B cell (primary cell): Measurements from ENCODE around the gene ADRA1B. TPM values are rescaled to one million over a fixed set of nuclear protein-coding genes. Genes with fewer than 3 reads are reported as not detected.

ENCODE experiments used
- ATAC-seq: fragments of 200-7000 bp; cut with Tn5 transposase; one replicate; pipeline ENCODE4 v1.10.0; 2021; ENCODE audit warnings: low read depth, mild to moderate bottlenecking, moderate number of reproducible peaks, moderate library complexity
- CTCF ChIA-PET: fragments of 350-600 bp; sonication (Branson Sonifier 250); formaldehyde crosslinking; loops from one replicate; lab custom pipeline; 2021; ENCODE audit warnings: antibody characterized with exemption, inconsistent platforms; lab: Charles Lee
- POLR2A ChIA-PET: fragments of 350-600 bp; sonication (Branson Sonifier 250); formaldehyde crosslinking; loops from one replicate; lab custom pipeline; 2021; ENCODE audit warnings: antibody characterized with exemption; lab: Charles Lee
- DNase-seq: peaks from one replicate; pipeline ENCODE4 v3.0.0; 2013
- H2AFZ ChIP-seq: 2 replicates; pipeline ENCODE4 v1.6.1; 2012; ENCODE audit warnings: mild to moderate bottlenecking, low read depth, low read length; ENCODE audit not compliant: insufficient read depth, poor library complexity, severe bottlenecking
- H3K27ac ChIP-seq, 2 donors: 1 replicate in 1 of 2; 2 replicates in 1 of 2; pipeline ENCODE4 v1.5.1; 2012 to 2013; ENCODE audit warnings: low read length in 2 of 2, mild to moderate bottlenecking in 2 of 2, moderate library complexity in 1 of 2
- H3K27me3 ChIP-seq, 4 experiments: fragments of 200-600 bp in 1 of 4; sonication (generic) in 1 of 4; replicated peaks in 1 of 4; 1 replicate in 2 of 4; 2 replicates in 2 of 4; pipeline versions ENCODE4 v1.6.1 to v1.7.0; 2013 to 2016; ENCODE audit warnings: low read length in 3 of 4, mild to moderate bottlenecking in 2 of 4, mixed read lengths in 1 of 4, moderate library complexity in 1 of 4; ENCODE audit not compliant: insufficient read depth in 4 of 4, control insufficient read depth in 3 of 4; ENCODE audit errors: control extremely low read depth in 1 of 4
- H3K36me3 ChIP-seq, 2 experiments: replicated peaks in 1 of 2; 1 replicate in 1 of 2; 2 replicates in 1 of 2; pipeline versions ENCODE4 v1.6.1 to v1.7.1; 2013; ENCODE audit warnings: low read length in 1 of 2; ENCODE audit not compliant: insufficient read depth in 2 of 2, control insufficient read depth in 1 of 2; ENCODE audit errors: control extremely low read depth in 1 of 2, extremely low read depth in 1 of 2
- H3K4me1 ChIP-seq, 2 donors: fragments of 200-600 bp in 1 of 2; sonication (generic) in 1 of 2; 1 replicate in 1 of 2; 2 replicates in 1 of 2; pipeline versions ENCODE4 v1.5.1 to v1.6.1; 2013 to 2017; ENCODE audit warnings: low read length in 2 of 2; ENCODE audit not compliant: control insufficient read depth in 2 of 2, insufficient read depth in 2 of 2
- H3K4me2 ChIP-seq: replicated peaks from 2 replicates; pipeline ENCODE3; 2012; ENCODE audit warnings: mild to moderate bottlenecking, low read depth, low read length; ENCODE audit not compliant: poor library complexity, severe bottlenecking
- H3K4me3 ChIP-seq, 5 experiments: fragments of 200-600 bp in 1 of 5; sonication (generic) in 1 of 5; 1 replicate in 3 of 5; 2 replicates in 2 of 5; pipeline versions ENCODE4 v1.5.1 to v1.7.0; 2011 to 2016; ENCODE audit warnings: low read length in 4 of 5, mild to moderate bottlenecking in 4 of 5, low read depth in 2 of 5, control low read depth in 1 of 5, moderate library complexity in 1 of 5; ENCODE audit not compliant: insufficient read depth in 1 of 5; ENCODE audit errors: control extremely low read depth in 1 of 5, extremely low read depth in 1 of 5
- H3K79me2 ChIP-seq: fragments of 200-600 bp; sonication (generic); one replicate; pipeline ENCODE4 v1.6.0; 2016; ENCODE audit warnings: low read length; ENCODE audit not compliant: control insufficient read depth, insufficient read depth
- H3K9ac ChIP-seq: fragments of 200-600 bp; sonication (generic); 2 replicates; pipeline ENCODE4 v1.6.1; 2017; ENCODE audit warnings: mild to moderate bottlenecking, low read length, moderate library complexity
- H3K9me3 ChIP-seq, 3 donors: one replicate each; pipeline versions ENCODE4 v1.6.1 to v1.7.1; 2013; ENCODE audit warnings: low read length in 2 of 3; ENCODE audit not compliant: control insufficient read depth in 2 of 3, insufficient read depth in 1 of 3; ENCODE audit errors: control extremely low read depth in 1 of 3
- H4K20me1 ChIP-seq: 2 replicates; pipeline ENCODE4 v1.6.0; 2012; ENCODE audit warnings: mild to moderate bottlenecking, low read length; ENCODE audit not compliant: insufficient read depth, control insufficient read depth, poor library complexity, severe bottlenecking
- H3K27ac Mint-ChIP-seq: one replicate; pipeline ENCODE4 v1.8.0; 2021; ENCODE audit warnings: mixed read lengths
- H3K27me3 Mint-ChIP-seq: one replicate; pipeline ENCODE4 v1.8.0; 2021; ENCODE audit warnings: mixed read lengths
- H3K4me1 Mint-ChIP-seq: one replicate; pipeline ENCODE4 v1.8.0; 2021; ENCODE audit warnings: mixed read lengths
- H3K4me3 Mint-ChIP-seq: one replicate; pipeline ENCODE4 v1.8.0; 2021; ENCODE audit warnings: mixed read lengths
- H3K9me3 Mint-ChIP-seq: one replicate; pipeline ENCODE4 v1.8.0; 2022; ENCODE audit warnings: mixed read lengths; ENCODE audit not compliant: insufficient read depth
- EZH2 ChIP-seq: IDR thresholded peaks from 2 replicates; pipeline ENCODE4 v1.6.1; 2012; ENCODE audit warnings: borderline replicate concordance, low read depth, mild to moderate bottlenecking, moderate library complexity, low read length; ENCODE audit not compliant: insufficient read depth, poor library complexity, severe bottlenecking
- WGBS: methylation state at CpG from one replicate; pipeline ENCODE4 v1.1.5; 2013; ENCODE audit warnings: missing lambda C conversion rate; ENCODE audit not compliant: insufficient coverage; 5-methylcytosine and 5-hydroxymethylcytosine counted together
- intact Hi-C: fragments of 100-400 bp; cut with micrococcal nuclease; formaldehyde crosslinking; loops from one replicate; pipeline ENCODE4 v1.10.0; 2022
- polyA plus RNA-seq: library from polyadenylated mRNA; depleted of rRNA; stranded (reverse); fragments of >200 nt; gene quantifications from 2 replicates; pipeline ENCODE4 v1.2.3, GENCODE V29; 2012
- total RNA-seq, 2 donors: library from RNA; stranded (reverse); fragments of 120-200 nt in 1 of 2; gene quantifications; 1 replicate in 1 of 2; 2 replicates in 1 of 2; pipeline versions ENCODE4 v1.2.3 to v1.2.4, GENCODE V29; 2013 to 2022
- TF ChIP-seq, protein P1 (sequence below): fragments of 200-600 bp; IDR thresholded peaks from one replicate; pipeline ENCODE4 v1.8.0; 2022; ENCODE audit warnings: antibody characterized with exemption, mild to moderate bottlenecking

Gene ADRA1B
- total and polyA plus RNA-seq, 2 donors (not counting 1 experiment from before 2014, with no cell fraction given), result 0.04 TPM; not detected in 1

- Histone ChIP-seq H3K27ac (no peak overlapping the region), H3K4me2 (no peak overlapping the region), H4K20me1 (no peaks in the 10 kb centered on the region), H3K9me3 (no peaks in the 10 kb centered on the region), H3K4me3 (no peak overlapping the region), H2AFZ (no peak overlapping the region), H3K79me2 (no peaks in the 10 kb centered on the region), H3K4me1 (no peaks in the 10 kb centered on the region), H3K36me3 (no peaks in the 10 kb centered on the region), H3K27me3 (peaks cover 0 to 6% (median 1%) of the 10 kb centered on the region in 4 experiments), H3K9ac (no peak overlapping the region)
- Mint-ChIP-seq H3K4me3 (no peak overlapping the region), H3K27me3 (peaks cover 34% of the 10 kb centered on the region), H3K4me1 (no peaks in the 10 kb centered on the region), H3K9me3 (no peaks in the 10 kb centered on the region), H3K27ac (no peak overlapping the region)
- ChIA-PET POLR2A (no interaction called here), CTCF (no interaction called here)
- intact Hi-C loops, result no loop called here
- no peak for DNase-seq
- TF ChIP-seq, protein P1, sequence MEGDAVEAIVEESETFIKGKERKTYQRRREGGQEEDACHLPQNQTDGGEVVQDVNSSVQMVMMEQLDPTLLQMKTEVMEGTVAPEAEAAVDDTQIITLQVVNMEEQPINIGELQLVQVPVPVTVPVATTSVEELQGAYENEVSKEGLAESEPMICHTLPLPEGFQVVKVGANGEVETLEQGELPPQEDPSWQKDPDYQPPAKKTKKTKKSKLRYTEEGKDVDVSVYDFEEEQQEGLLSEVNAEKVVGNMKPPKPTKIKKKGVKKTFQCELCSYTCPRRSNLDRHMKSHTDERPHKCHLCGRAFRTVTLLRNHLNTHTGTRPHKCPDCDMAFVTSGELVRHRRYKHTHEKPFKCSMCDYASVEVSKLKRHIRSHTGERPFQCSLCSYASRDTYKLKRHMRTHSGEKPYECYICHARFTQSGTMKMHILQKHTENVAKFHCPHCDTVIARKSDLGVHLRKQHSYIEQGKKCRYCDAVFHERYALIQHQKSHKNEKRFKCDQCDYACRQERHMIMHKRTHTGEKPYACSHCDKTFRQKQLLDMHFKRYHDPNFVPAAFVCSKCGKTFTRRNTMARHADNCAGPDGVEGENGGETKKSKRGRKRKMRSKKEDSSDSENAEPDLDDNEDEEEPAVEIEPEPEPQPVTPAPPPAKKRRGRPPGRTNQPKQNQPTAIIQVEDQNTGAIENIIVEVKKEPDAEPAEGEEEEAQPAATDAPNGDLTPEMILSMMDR, result no peak
- TF ChIP-seq EZH2, result no peak
- WGBS, result 83% methylated on average over 2 of the region's 3 CpGs
- ATAC-seq, result no peak
Measured at GRCh38 chr5:159893040-159893695, 23.1 kb upstream of the ADRA1B start.

DNA sequence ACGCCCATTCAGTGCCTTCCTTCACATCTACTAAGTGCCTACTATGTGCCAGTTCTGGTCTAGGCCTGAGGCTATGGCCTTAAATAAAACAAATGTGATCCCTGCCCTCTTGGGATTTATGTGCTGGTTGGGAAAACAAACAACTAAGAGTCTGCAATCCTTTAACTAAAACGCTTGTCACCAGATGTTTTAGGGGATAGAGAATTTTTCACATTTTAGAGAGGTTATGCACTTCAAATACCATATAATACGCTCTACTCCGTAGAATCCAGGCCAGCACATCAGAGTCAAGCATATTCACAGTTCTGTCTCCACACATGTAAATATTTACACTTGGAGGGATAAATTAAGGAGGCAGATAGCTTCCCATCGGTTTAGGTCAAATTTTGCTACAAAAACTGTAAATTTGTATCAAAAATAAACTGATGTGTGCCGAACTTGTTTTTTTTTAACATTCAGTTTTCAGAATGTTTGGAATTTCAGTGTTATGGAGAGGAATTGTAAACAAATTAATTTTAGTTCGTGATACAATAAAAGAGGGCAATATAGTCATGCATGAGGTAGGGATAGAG lies 22.0 kb upstream of the ADRA1B start:
- no peak for ATAC-seq
- intact Hi-C loops, result no loop called here
- WGBS, result 94% methylated on average over 4 of the region's 7 CpGs

More for the DNA sequence above, 22.0 kb upstream of the ADRA1B start:
- Mint-ChIP-seq H3K9me3 (no peaks in the 10 kb centered on the region), H3K4me3 (no peak overlapping the region), H3K4me1 (no peaks in the 10 kb centered on the region), H3K27me3 (peaks cover 39% of the 10 kb centered on the region), H3K27ac (no peak overlapping the region)
- Histone ChIP-seq H3K4me3 (no peak overlapping the region), H3K4me1 (no peaks in the 10 kb centered on the region), H4K20me1 (no peaks in the 10 kb centered on the region), H3K27ac (no peak overlapping the region), H3K4me2 (no peak overlapping the region), H3K9ac (no peak overlapping the region), H3K36me3 (no peaks in the 10 kb centered on the region), H2AFZ (no peak overlapping the region), H3K9me3 (no peaks in the 10 kb centered on the region), H3K79me2 (no peaks in the 10 kb centered on the region), H3K27me3 (peaks cover 0 to 6% (median 4%) of the 10 kb centered on the region in 4 experiments)
- POLR2A ChIA-PET, result no interaction called here
- CTCF ChIA-PET, result no interaction called here
- DNase-seq, result no peak
- no peak for TF ChIP-seq EZH2
- TF ChIP-seq, protein P1, result no peak
